K562 (cell line): Measurements from ENCODE around the gene GABBR1. TPM values are rescaled to one million over a fixed set of nuclear protein-coding genes. Genes with fewer than 3 reads are reported as not detected.

Source experiments
- ARHGAP35 ChIP-seq: fragments of 450-650 bp; IDR thresholded peaks from 2 replicates; pipeline ENCODE4 v1.6.1; 2018; ENCODE audit not compliant: partially characterized antibody
- CREB5 ChIP-seq: fragments of 250-450 bp; sonication (Bioruptor Pico); IDR thresholded peaks from 2 replicates; pipeline ENCODE4 v1.5.0; 2020; ENCODE audit warnings: mild to moderate bottlenecking
- ELK1 ChIP-seq: sonication (generic); formaldehyde crosslinking; IDR thresholded peaks from 2 replicates; pipeline ENCODE4 v1.8.1; 2022; ENCODE audit warnings: missing genetic modification reagents
- ETS1 ChIP-seq: conservative IDR thresholded peaks from 2 replicates; pipeline ENCODE4 v1.6.1; 2011; ENCODE audit warnings: low read depth, mild to moderate bottlenecking, low read length; ENCODE audit not compliant: control insufficient read depth
- NR2C2 ChIP-seq, 2 experiments: fragments of 200-800 bp in 1 of 2; sonication (Bioruptor generic) in 1 of 2; sonication (generic) in 1 of 2; formaldehyde crosslinking in 1 of 2; IDR thresholded peaks; 2 replicates each; pipeline versions ENCODE4 v1.6.1 to v1.8.0; 2016 to 2022; ENCODE audit warnings: mild to moderate bottlenecking in 1 of 2, missing compliant biosample characterization in 1 of 2, missing genetic modification characterization in 1 of 2, missing genetic modification reagents in 1 of 2
- PBX2 ChIP-seq, 2 experiments: IDR thresholded peaks in 1 of 2; conservative IDR thresholded peaks in 1 of 2; 2 replicates each; pipeline ENCODE4 v1.6.1; 2016; ENCODE audit warnings: low read depth in 2 of 2, mild to moderate bottlenecking in 1 of 2, missing compliant biosample characterization in 1 of 2, missing genetic modification characterization in 1 of 2, moderate library complexity in 1 of 2
- PCBP1 ChIP-seq: fragments of 200-400 bp; formaldehyde crosslinking; IDR thresholded peaks from 2 replicates; pipeline ENCODE4 v1.6.1; 2018; ENCODE audit warnings: mild to moderate bottlenecking, low read depth, low read length; ENCODE audit not compliant: poor library complexity, severe bottlenecking
- SAFB2 ChIP-seq: fragments of 200-400 bp; formaldehyde crosslinking; IDR thresholded peaks from 2 replicates; pipeline ENCODE4 v1.6.1; 2018; ENCODE audit warnings: borderline replicate concordance, low read length, low read depth, moderate library complexity; ENCODE audit not compliant: severe bottlenecking
- ZNF398 ChIP-seq: fragments of 250-450 bp; sonication (Bioruptor Pico); IDR thresholded peaks from 2 replicates; pipeline ENCODE4 v1.8.0; 2021; ENCODE audit warnings: moderate library complexity, mild to moderate bottlenecking, inconsistent platforms
- polyA plus RNA-seq, 8 experiments: library from polyadenylated mRNA; depleted of rRNA in 4 of 8; stranded (reverse) in 5 of 8; unstranded in 3 of 8; fragments of >200 nt; fragmentation: Nextera tagmentation in 2 of 8; fragmentation: Illumina TruSeq in 1 of 8; extraction: Ambion mirVana in 2 of 8; extraction: Trizol in 1 of 8; gene quantifications; 2 replicates each; pipeline versions ENCODE4 v1.2.1 to v1.2.3, GENCODE V29; 2011 to 2014; ENCODE audit warnings: inconsistent platforms in 1 of 8, missing spikeins in 1 of 8
- total RNA-seq, 7 experiments: library from RNA; depleted of rRNA in 6 of 7; stranded (reverse); fragments of >200 nt in 6 of 7; fragmentation: Illumina TruSeq in 2 of 7; extraction: Trizol in 2 of 7; gene quantifications; 2 replicates each; pipeline versions ENCODE4 v1.2.1 to v1.2.3, GENCODE V29; 2011 to 2021; ENCODE audit warnings: low replicate concordance in 1 of 7

GABBR1 gene
- total and polyA plus RNA-seq, 9 of the 15 experiments (the other 6 are each of a cell fraction or from before 2014, with no cell fraction given): 2.2 to 48.3 (median 20.8) TPM

- no peak for TF ChIP-seq PBX2 (CRISPR knock-in tag; IDR thresholded peaks at IDR 0.05; ENCODE audit: low read depth)
- no peak for TF ChIP-seq PBX2 (tag; conservative IDR thresholded peaks at IDR 0.05; ENCODE audit: low read depth)
- TF ChIP-seq ZNF398 (CRISPR knock-in tag): no peak
- TF ChIP-seq ETS1: peak; percentile 62; the same call in 1 of the 2 replicates
- TF ChIP-seq CREB5 (CRISPR knock-in tag): no peak
- peak; percentile 38 for TF ChIP-seq ARHGAP35
- TF ChIP-seq NR2C2 (CRISPR knock-in tag; IDR thresholded peaks at IDR 0.05): 0 out of 2 replicates have a peak, but pooled peaks have one; percentile 46
- no peak for TF ChIP-seq NR2C2 (tag; IDR thresholded peaks at IDR 0.05)
- no peak for TF ChIP-seq ELK1 (CRISPR knock-in tag)
- no peak for TF ChIP-seq SAFB2
- no peak for TF ChIP-seq PCBP1
These were observed 4.3 kb downstream of the GABBR1 start (continued) for GRCh38 chr6:29628419-29629281.
